ENCODE data around the gene BNC2.

The BNC2 gene

DNA sequence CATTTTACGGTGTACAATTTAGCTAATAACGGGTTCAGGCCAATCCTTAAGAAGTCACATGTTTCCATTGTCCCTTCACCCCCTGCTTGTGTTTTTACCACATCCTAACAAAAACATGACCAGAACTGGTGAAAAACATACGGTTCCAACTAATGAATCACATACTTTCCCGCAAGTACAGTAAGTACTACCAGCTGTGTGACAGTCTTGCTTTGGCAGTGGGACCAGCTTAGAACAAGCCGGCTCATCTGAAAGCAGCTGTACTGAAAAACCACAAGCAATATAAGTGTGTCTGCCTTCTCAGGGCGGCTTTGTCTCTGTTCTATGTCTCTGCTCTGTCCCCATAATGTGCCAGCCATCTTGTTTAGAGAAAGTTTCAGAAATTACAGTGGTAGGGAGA, 242.5 kb downstream of the BNC2 start:
- no peak for DNase-seq (ENCODE audit: low spot score)

- DNase-seq (ENCODE audit: low spot score), result no peak
Observed at GRCh38 chr9:16627521-16627920, 242.9 kb downstream of the BNC2 start.

DNA sequence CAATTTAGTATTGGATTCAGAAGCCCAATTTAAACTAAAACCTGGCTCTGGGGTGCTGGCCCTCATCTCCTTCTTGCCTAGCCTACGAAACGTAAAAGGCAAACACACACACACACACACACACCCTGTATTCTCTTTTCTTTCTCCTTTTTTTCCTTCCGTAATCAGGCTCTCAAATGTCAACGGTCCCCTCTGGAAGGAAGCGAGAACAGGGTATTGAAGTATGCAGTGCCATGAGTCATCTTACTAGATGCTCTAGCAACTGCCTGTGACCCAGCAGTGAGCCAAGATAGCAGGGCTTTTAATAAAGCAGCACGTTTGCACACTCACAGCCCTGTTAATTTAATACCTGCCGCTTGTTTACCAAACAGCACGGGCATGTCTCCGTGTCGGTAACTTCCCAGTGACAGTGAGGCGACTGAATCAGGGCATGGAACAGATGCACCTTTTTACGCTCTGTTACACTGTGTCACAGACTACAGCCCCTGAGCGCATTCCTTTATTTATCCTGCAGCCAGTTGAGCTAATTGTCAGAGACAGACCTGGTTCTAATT, 243.8 kb downstream of the BNC2 start:
- DNase-seq (ENCODE audit: low spot score), result no peak

DNA sequence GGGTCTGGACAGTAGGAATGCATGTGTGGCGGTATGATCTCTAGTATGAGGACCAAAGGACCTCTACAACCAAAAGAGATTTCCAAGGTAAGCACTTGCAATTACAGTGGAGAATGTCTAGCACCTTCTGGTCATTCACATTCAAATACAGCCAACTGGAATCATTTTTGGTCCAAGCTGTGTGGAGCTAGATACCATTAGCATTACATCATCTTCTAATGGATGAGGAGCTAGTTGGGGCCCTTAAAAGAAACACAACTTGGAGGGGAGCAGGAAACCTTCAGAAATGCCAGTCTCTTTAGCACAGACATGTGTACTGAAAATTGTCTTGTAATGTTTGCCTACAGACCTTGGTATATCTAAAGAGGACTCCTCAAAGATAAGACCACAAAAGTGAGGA, 244.7 kb downstream of the BNC2 start:
- no peak for DNase-seq (ENCODE audit: low spot score)

DNA sequence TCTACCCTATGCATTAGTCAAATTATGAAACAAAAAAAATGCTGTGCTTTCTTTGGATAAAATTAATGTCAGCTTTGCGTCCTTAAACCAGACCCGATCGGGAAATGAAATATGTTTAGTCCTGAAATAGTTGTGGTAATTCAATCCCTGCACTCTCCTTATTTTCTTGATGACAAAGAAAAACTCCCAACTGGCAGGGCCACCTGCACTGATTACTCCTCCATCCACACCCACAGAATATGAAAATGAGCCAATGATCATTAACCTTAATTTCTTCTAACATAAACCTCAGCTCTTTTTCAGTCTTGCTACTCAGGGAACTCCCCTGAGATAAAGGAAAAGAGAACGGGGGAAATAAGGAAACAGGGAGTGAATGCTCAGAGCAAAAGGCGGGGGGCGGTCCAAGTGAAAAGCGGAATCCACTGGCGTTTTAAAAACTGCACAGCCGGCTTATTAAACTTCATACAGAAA, 245.3 kb downstream of the BNC2 start:
- no peak for DNase-seq (ENCODE audit: low spot score)

- no peak for DNase-seq (ENCODE audit: low spot score)
Observed at GRCh38 chr9:16624744-16625117, 245.7 kb downstream of the BNC2 start.

GRCh38 chr9:16623989-16624743, 246.3 kb downstream of the BNC2 start:
- no peak for DNase-seq (ENCODE audit: low spot score)

DNA sequence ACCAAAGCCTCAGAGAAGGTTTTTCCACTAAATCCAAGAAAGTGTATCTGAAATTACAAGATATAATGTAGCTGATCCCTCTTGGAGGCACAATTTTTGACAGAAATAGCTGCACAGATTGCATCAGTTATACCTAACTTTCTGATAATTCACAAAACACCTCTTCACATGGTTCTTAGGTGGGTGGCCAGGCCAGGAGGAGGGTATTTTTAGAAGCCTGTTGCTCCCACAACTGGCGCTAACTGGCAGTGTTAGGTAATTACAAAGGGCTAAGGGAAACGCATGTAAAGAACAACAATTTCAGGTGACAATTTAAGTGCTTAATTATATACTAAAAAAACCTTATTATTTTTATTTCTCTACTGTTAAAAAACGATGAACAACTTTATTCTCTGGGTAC, 247.9 kb downstream of the BNC2 start:
- DNase-seq (ENCODE audit: low spot score), result no peak

DNA sequence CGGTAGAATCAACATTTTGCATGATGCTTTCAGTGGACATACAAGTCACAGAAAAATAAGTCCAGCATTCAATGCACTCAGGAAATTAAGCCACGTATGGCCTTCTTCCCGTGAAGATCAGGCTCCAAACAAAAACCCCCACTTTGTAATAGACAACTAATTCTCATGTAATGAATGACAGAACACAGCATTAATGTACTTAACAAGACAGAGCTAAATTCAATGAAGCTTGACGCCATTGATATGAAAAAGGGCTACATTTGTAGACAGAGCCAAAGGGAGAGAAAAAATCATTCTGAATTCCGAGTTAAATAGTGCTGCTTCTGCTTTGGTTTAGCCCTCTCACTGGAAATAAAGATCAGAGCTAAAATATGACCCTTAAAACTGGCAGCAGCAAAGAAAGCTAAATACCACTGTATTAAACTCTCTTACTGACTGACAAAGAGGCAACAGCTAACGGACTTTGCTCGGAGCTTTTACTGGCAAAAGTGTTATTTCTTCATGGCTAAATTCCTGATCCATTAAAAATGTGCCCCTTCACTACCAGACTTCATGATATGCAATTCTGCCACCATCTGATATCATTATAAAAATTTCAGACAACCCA, 250.5 kb downstream of the BNC2 start:
- no peak for DNase-seq (ENCODE audit: low spot score)

GRCh38 chr9:16619402-16619801, 251.1 kb downstream of the BNC2 start:
- DNase-seq (ENCODE audit: low spot score), result no peak

DNA sequence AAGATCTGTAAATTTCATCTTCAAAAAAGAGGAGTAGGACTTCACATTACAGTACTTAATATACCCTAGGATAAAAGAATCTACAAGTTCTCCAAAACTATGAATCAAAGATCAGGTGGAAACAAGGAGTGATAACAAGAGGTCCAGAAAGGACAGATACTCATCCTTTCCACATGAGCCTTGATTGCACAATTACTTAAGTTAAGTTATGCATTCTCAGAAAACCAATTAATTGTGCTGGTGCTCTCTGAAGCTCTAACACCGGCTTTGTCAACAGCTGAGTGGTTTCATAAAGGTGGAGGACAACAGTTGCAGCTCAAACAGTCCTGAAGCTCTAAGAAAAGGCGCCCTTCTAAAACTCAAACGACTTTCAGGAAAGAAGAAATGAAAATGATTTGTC, 251.9 kb downstream of the BNC2 start:
- no peak for DNase-seq (ENCODE audit: low spot score)

DNA sequence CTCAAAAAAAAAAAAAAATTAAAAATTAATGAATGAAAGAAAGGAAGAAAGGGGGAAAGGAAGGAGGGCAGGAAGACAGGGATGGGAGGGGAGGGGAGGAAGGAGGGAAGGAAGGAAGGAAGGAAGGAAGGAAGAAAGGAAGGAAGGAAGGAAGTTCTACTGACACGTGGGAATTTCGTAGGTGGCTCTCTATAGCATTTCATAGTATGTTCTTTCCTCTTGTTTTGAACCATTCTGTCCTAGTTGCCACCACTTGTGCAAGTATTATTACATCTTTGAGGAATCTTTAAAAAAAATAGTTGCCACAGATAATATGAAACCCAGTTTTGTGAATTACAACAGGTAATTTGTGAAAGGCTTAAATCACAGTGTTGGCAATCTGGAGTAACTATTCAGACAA, 253.8 kb downstream of the BNC2 start:
- DNase-seq (ENCODE audit: low spot score), result no peak

DNA sequence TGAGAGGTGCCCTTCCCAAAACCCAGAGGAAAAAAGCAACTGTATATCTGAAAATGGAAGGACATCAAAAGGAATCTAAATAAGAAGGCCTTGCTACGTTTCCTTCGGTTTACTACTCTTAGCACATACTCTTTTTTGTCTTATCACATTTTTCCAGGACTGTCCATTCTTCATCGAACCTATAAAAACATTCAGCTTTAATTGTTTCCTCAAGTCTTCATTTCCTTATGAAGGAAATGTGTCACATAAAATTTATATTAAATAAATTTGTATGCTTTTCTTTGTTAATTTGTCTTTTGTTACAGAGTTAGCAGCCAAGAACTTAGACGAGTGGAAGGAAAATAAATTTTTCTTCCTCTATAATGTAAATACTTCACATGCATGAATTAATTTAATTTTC, 255.0 kb downstream of the BNC2 start:
- DNase-seq (ENCODE audit: low spot score), result no peak

- no peak for DNase-seq (ENCODE audit: low spot score)
Observed at GRCh38 chr9:16613605-16614004, 256.9 kb downstream of the BNC2 start.

DNA sequence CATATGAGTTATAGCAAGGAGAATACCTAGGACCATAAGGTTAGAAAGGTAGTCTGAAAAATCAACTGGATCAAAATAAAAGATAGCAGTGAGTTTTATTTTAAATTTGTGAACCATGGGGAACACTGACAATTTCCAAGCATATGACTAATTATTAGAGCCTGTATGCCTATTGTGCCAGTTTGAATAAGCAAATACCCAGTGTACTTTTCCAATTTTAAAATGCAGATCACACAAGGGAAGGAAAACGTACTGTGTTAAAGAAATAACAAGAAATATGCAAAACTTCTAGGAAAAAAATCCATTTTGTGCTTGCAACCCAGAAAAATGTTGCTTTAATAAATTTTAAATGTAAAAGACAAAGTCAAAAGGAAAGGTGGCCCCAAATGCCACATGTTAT, 257.4 kb downstream of the BNC2 start:
- DNase-seq (ENCODE audit: low spot score), result no peak

GRCh38 chr9:16612627-16613026, 257.8 kb downstream of the BNC2 start:
- DNase-seq (ENCODE audit: low spot score), result no peak

DNA sequence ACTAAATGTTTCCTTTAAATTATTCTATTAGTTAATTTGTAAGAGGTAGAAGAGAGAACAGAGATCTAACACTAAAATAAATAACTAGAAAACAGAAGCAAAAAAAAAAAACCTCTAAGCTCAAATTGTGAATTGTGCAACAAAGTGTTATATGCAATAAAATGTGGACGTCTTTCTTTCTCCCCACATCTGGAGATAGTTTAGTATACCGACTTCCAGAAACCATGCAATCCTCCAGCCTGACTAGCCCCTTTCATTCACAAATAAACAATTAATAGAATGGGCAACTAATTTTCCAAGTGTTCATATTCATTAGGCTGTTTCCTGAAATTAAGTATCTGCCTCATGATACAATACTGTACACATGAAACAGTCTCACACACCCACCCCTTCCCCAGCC, 258.5 kb downstream of the BNC2 start:
- DNase-seq (ENCODE audit: low spot score), result no peak

DNA sequence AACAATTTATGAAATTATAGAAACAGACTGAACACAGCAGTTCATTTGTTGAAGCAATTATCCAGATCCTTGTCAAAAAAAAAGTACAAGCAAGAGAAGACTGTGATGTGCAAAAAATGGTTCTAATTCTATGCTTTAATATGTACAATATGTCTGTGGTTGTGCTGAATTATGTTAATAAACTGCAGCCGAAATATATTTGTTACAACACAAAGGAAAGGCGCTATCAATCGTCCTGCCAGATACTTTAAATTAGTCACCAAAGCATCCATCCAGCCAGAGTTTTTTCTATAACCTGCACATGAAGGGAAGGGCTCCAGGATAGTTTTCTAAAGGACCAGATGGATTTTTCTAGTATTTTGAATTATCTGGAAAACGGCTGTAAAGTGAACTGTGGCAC, 259.5 kb downstream of the BNC2 start:
- DNase-seq (ENCODE audit: low spot score), result no peak

GRCh38 chr9:16610538-16610937, 259.9 kb downstream of the BNC2 start:
- no peak for DNase-seq (ENCODE audit: low spot score)

DNA sequence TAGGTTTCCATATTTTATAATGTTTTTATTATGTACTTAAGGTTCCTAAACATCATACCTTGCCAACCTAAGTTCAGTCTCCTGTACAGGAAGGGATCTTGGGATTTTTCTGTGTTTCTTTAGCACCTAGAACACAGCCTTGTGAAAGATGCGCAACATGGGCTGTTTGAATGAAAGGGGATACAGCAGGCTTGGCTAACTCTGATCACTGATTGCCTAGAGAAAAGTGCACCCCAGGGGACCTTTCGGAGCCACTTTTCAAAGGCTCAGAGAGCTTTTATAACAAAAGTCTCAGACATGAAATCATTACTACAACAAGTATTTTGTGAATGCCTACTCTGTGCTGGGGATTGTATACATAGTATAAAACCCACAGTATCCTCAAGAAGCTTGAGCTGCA, 261.6 kb downstream of the BNC2 start:
- no peak for DNase-seq (ENCODE audit: low spot score)

GRCh38 chr9:16602494-16602893, 268.0 kb downstream of the BNC2 start:
- no peak for DNase-seq (ENCODE audit: low spot score)

DNA sequence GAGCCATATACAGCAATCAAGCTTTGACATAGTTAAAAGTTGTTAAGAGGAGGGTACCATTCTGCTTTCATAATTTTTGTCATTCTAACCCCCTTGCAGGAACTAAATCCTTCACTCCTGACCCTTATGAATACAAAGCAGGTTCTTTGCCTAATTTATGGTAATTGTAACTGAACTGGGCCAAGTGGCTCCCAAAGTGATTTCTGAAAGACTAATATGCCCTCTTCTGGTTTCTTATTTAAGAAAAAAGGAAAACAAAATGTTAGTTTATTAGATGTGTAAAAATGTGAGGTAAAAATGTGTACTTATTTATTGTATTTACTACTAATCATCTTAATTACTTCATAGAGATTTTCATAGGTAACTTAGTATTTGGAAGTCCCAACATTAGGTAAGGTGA, 268.5 kb downstream of the BNC2 start:
- DNase-seq (ENCODE audit: low spot score), result no peak

DNA sequence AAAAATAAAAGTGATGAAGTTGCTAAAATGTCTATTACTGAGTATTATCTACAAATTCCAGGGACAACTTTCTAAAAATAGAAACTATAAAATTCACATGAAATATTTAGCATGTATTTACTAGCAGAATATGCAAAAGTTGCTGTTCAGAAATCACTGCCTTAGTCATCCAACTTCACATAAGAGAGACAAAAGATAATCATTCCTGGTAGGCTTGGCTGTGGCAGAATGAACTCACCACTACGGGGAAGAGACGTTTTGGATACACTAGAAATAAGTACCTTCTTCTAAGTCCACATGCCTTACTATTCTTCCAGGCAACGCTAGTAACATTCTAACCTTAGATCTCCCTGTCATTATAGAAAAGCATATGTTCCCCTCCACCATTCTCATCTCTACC, 272.2 kb downstream of the BNC2 start:
- DNase-seq (ENCODE audit: low spot score), result no peak

DNA sequence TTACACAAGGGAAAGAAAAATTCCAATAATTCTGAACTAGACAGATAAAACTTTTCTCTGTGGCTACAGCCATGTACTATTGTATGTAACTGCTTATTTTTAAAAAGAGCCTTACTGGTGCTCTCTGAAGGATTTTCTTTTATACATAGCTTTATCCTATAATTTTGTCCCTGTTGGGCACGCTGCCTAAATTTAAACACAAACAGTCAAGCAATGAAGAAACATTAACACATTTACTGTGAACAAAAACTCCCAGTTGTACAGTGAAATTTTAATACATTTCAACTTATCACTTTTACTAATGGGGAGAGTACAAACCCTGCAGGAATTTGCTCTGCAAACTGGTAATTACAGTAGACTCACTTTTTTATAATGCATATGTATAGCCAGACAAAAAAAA, 273.3 kb downstream of the BNC2 start:
- DNase-seq (ENCODE audit: low spot score), result no peak

Data from hematopoietic multipotent progenitor cell treated with erythropoietin and hydrocortisone succinate and interleukin-3 and kit ligand, for 17 days (in vitro differentiated cells).